Esophagus muscularis mucosa (tissue), 4 donors: Measurements from ENCODE around the gene METTL9. TPM values are rescaled to one million over a fixed set of nuclear protein-coding genes. Genes with fewer than 3 reads are reported as not detected.

Source experiments
- DNase-seq: peaks from one replicate; pipeline ENCODE4 v3.0.0-alpha.2; 2017; ENCODE audit errors: extremely low spot score
- H3K27ac ChIP-seq, 4 donors: fragments of 200-600 bp; sonication (generic); replicated peaks in 1 of 4; 1 replicate in 3 of 4; 2 replicates in 1 of 4; pipeline ENCODE4 v1.5.1; 2016 to 2019; ENCODE audit warnings: mild to moderate bottlenecking in 1 of 4
- H3K27me3 ChIP-seq, 4 donors: fragments of 200-600 bp; sonication (generic); one replicate each; pipeline versions ENCODE4 v1.5.1 to v1.6.0; 2016 to 2019
- H3K36me3 ChIP-seq, 4 donors: fragments of 200-600 bp; sonication (generic); one replicate each; pipeline ENCODE4 v1.5.1; 2016 to 2019
- H3K4me1 ChIP-seq, 4 donors: fragments of 200-600 bp; sonication (generic); one replicate each; pipeline ENCODE4 v1.5.1; 2016 to 2019
- H3K4me3 ChIP-seq, 4 donors: fragments of 200-600 bp; sonication (generic); 1 replicate in 2 of 4; 2 replicates in 2 of 4; pipeline ENCODE4 v1.5.1; 2016 to 2019; ENCODE audit warnings: mild to moderate bottlenecking in 4 of 4, moderate library complexity in 1 of 4
- H3K9me3 ChIP-seq, 4 donors: fragments of 200-600 bp; sonication (generic); 1 replicate in 3 of 4; 2 replicates in 1 of 4; pipeline ENCODE4 v1.5.1; 2016 to 2019
- CTCF ChIP-seq, 3 experiments: fragments of 200-600 bp in 2 of 3; fragments of 450-650 bp in 1 of 3; sonication (generic) in 2 of 3; IDR thresholded peaks; one replicate each; pipeline ENCODE4 v1.5.1; 2017 to 2019; ENCODE audit warnings: antibody characterized with exemption in 3 of 3, mild to moderate bottlenecking in 2 of 3, moderate library complexity in 1 of 3
- EP300 ChIP-seq: sonication (generic); formaldehyde crosslinking; IDR thresholded peaks from one replicate; pipeline ENCODE4 v1.6.1; 2017; ENCODE audit warnings: antibody characterized with exemption
- POLR2A ChIP-seq: fragments of 450-650 bp; IDR thresholded peaks from one replicate; pipeline ENCODE4 v1.6.1; 2017; ENCODE audit warnings: antibody characterized with exemption, moderate library complexity, mild to moderate bottlenecking, low read depth
- POLR2AphosphoS5 ChIP-seq, 2 donors: sonication (generic); formaldehyde crosslinking; IDR thresholded peaks; one replicate each; pipeline ENCODE4 v1.6.1; 2017; ENCODE audit warnings: antibody characterized with exemption in 2 of 2
- WGBS: methylation state at CpG from one replicate; pipeline ENCODE4 v1.1.5; 2018; 5-methylcytosine and 5-hydroxymethylcytosine counted together
- intact Hi-C: fragments of 100-400 bp; cut with DNase I; formaldehyde crosslinking; loops from one replicate; pipeline ENCODE4 v1.15.1; 2023
- total RNA-seq, 4 donors: library from RNA; depleted of rRNA; stranded (reverse); fragments of >200 nt; gene quantifications; one replicate each; pipeline versions ENCODE4 v1.1.0 to v1.2.1, GENCODE V29; 2016

The METTL9 gene
- total RNA-seq, 4 donors from 2014 or later: 70.2 to 122 (median 106) TPM

DNA sequence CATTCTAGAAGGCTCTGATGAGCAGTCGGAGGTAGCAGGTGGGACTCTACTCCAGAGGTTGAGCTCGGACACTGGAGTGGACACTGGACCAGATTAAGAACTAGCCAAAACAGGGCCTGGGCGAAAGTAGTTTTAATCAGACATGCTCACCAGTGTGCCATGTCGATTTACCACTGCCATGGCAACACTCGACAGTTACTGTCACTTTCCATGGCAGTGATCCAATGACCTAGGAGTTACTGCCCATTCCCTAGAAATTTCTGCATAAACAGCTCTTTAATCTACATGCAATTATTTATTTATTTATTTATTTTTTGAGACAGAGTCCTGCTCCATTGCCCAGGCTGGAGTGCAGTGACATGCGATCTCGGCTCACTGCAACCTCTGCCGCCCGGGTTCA, 7.2 kb upstream of the METTL9 start:
- TF ChIP-seq EP300 (no peak), CTCF (IDR thresholded peaks at IDR 0.05) (no peak), POLR2AphosphoS5 (IDR thresholded peaks at IDR 0.05) (no peak), POLR2A (no peak)
- no peak overlapping the region for H3K4me3 ChIP-seq
- H3K36me3 ChIP-seq: no peaks in the 10 kb centered on the region
- intact Hi-C loops: no loop called here
- no peak for DNase-seq
- H3K9me3 ChIP-seq: no peaks in the 10 kb centered on the region
- no peak overlapping the region for H3K27ac ChIP-seq
- H3K4me1 ChIP-seq: peaks cover 0 to 5% (median 0%) of the 10 kb centered on the region in 4 donors
- WGBS: 91% methylated on average over 9 of the region's 9 CpGs
- H3K27me3 ChIP-seq: no peaks in the 10 kb centered on the region

GRCh38 chr16:21593530-21594289, 5.7 kb upstream of the METTL9 start:
- intact Hi-C loops: no loop called here
- no peaks in the 10 kb centered on the region for H3K9me3 ChIP-seq
- H3K4me3 ChIP-seq: no peak overlapping the region
- no peaks in the 10 kb centered on the region for H3K27me3 ChIP-seq
- 58% methylated on average over 7 of the region's 7 CpGs for WGBS
- no peak for DNase-seq
- TF ChIP-seq EP300 (no peak), POLR2AphosphoS5 (IDR thresholded peaks at IDR 0.05) (no peak), POLR2A (no peak), CTCF (IDR thresholded peaks at IDR 0.05) (no peak)
- H3K4me1 ChIP-seq: peaks cover 5 to 13% (median 10%) of the 10 kb centered on the region in 4 donors
- no peak overlapping the region for H3K27ac ChIP-seq
- H3K36me3 ChIP-seq: no peaks in the 10 kb centered on the region

DNA sequence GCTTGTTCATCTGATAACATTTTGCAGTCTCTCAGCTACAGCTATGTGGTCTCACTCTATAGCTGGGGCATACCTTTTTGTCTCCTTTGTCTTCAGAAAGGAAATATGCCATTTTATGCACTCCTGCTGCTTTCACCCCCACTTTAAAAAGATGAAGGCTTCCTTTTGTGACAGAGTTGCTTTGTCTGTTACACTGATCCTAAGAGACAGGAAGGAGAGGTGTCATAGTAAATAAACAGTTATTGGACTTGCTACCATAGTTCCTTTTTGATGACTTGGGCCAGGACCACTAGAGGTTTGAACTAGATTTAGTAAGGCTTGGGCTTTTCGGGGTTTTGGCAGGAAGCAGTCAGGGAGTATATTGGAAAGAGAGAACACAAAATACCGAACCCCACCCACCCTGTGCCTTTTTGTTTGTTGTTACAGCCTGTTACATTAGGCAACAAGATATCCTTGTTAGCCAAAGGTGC, 1.8 kb upstream of the METTL9 start:
- DNase-seq: no peak
- H3K4me1 ChIP-seq: peaks cover 16 to 35% (median 34%) of the 10 kb centered on the region in 4 donors
- intact Hi-C loops: no loop called here
- peak overlapping the region in 1 of 4 donors; percentile 95 for H3K27ac ChIP-seq
- H3K9me3 ChIP-seq: no peaks in the 10 kb centered on the region
- WGBS: 79% methylated on average over 2 of the region's 2 CpGs
- H3K4me3 ChIP-seq: no peak overlapping the region
- H3K36me3 ChIP-seq: no peaks in the 10 kb centered on the region
- TF ChIP-seq CTCF (IDR thresholded peaks at IDR 0.05) (no peak), POLR2AphosphoS5 (IDR thresholded peaks at IDR 0.05) (no peak), POLR2A (no peak), EP300 (no peak)
- no peaks in the 10 kb centered on the region for H3K27me3 ChIP-seq

GRCh38 chr16:21598206-21598605, 1.2 kb upstream of the METTL9 start:
- Histone ChIP-seq H3K4me3 (peak overlapping the region; percentile 86 to 100 (median 92)), H3K4me1 (peaks cover 16 to 41% (median 38%) of the 10 kb centered on the region in 4 donors), H3K27me3 (no peaks in the 10 kb centered on the region), H3K9me3 (no peaks in the 10 kb centered on the region), H3K27ac (peak overlapping the region; percentile 93 to 99 (median 96)), H3K36me3 (no peaks in the 10 kb centered on the region)
- TF ChIP-seq CTCF (IDR thresholded peaks at IDR 0.05) (no peak), POLR2A (no peak), POLR2AphosphoS5 (IDR thresholded peaks at IDR 0.05) (no peak), EP300 (no peak)
- intact Hi-C loops: no loop called here
- WGBS: 82% methylated on average over 12 of the region's 12 CpGs
- no peak for DNase-seq
